Keratinocyte (primary cell): Measurements from ENCODE around the gene DSCAML1.

Experiments used
- CTCF ChIP-seq, 3 experiments: IDR thresholded peaks in 1 of 3; conservative IDR thresholded peaks in 1 of 3; optimal IDR thresholded peaks in 1 of 3; 2 replicates in 2 of 3; 3 replicates in 1 of 3; pipeline versions ENCODE3 to v1.5.1; 2011; ENCODE audit warnings: low read length in 3 of 3, mild to moderate bottlenecking in 3 of 3, moderate library complexity in 2 of 3, control low read depth in 1 of 3, inconsistent platforms in 1 of 3; ENCODE audit not compliant: insufficient read depth in 2 of 3; ENCODE audit errors: extremely low read depth in 1 of 3
- EZH2 ChIP-seq: IDR thresholded peaks from one replicate; pipeline ENCODE4 v1.6.1; 2012; ENCODE audit warnings: inconsistent platforms, mild to moderate bottlenecking, low read length, moderate library complexity

- TF ChIP-seq CTCF (optimal IDR thresholded peaks at IDR 0.05 in 1 of 3, IDR thresholded peaks at IDR 0.05 in 1 of 3, conservative IDR thresholded peaks at IDR 0.05 in 1 of 3; ENCODE audit: extremely low read depth in 1 of 3, insufficient read depth in 2 of 3, low read length in 3 of 3) (no peak), EZH2 (no peak)
Observed at GRCh38 chr11:117722082-117722481, 74.9 kb downstream of the DSCAML1 start.
